GM06990 (cell line): ENCODE results near the gene CIC.
A peak's percentile ranks its signal among the peaks of the same experiment; 100 is the strongest.

ENCODE experiments used
- DNase-seq: peaks from one replicate; pipeline ENCODE4 v3.0.0-alpha.2; 2011; ENCODE audit not compliant: insufficient read length; ENCODE audit errors: extremely low read depth
- H3K27me3 ChIP-seq: replicated peaks from 2 replicates; pipeline ENCODE4 v1.6.0; 2011; ENCODE audit warnings: low read length; ENCODE audit not compliant: control insufficient read depth, insufficient read depth
- H3K36me3 ChIP-seq: 2 replicates; pipeline ENCODE4 v1.5.1; 2011; ENCODE audit warnings: low read length; ENCODE audit not compliant: control insufficient read depth, insufficient read depth
- H3K4me3 ChIP-seq: replicated peaks from 2 replicates; pipeline ENCODE4 v1.5.1; 2011; ENCODE audit warnings: low read depth, mild to moderate bottlenecking, control low read depth, low read length
- TF ChIP-seq, protein P1 (sequence below): IDR thresholded peaks from 2 replicates; pipeline ENCODE4 v1.5.1; 2011; ENCODE audit warnings: low read length, control low read depth, mild to moderate bottlenecking, inconsistent platforms; ENCODE audit not compliant: insufficient read depth, poor library complexity, severe bottlenecking

CIC gene

DNA sequence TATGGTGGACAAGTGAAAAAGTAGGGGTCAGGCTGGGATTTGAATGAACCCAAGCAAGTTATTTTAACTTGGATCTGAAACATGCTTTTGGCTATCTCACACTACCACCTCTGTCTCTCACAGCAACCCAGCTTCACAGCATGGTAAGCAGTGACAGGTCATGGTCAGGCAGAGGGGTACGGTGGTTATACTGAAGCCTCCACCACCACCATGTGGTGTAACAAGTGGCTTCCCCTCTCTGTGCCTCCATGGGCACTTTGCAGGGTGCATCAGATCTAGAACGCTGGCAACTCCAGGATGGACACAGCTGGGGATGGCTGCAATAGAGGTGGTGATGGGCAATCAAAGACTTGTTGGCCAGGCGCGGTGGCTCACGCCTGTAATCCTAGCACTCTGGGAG lies 43.3 kb downstream of the CIC start:
- TF ChIP-seq, protein P1, sequence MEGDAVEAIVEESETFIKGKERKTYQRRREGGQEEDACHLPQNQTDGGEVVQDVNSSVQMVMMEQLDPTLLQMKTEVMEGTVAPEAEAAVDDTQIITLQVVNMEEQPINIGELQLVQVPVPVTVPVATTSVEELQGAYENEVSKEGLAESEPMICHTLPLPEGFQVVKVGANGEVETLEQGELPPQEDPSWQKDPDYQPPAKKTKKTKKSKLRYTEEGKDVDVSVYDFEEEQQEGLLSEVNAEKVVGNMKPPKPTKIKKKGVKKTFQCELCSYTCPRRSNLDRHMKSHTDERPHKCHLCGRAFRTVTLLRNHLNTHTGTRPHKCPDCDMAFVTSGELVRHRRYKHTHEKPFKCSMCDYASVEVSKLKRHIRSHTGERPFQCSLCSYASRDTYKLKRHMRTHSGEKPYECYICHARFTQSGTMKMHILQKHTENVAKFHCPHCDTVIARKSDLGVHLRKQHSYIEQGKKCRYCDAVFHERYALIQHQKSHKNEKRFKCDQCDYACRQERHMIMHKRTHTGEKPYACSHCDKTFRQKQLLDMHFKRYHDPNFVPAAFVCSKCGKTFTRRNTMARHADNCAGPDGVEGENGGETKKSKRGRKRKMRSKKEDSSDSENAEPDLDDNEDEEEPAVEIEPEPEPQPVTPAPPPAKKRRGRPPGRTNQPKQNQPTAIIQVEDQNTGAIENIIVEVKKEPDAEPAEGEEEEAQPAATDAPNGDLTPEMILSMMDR = no peak
- H3K4me3 ChIP-seq = no peak overlapping the region
- H3K27me3 ChIP-seq = no peaks in the 10 kb centered on the region
- DNase-seq = no peak
- H3K36me3 ChIP-seq = no peaks in the 10 kb centered on the region

DNA sequence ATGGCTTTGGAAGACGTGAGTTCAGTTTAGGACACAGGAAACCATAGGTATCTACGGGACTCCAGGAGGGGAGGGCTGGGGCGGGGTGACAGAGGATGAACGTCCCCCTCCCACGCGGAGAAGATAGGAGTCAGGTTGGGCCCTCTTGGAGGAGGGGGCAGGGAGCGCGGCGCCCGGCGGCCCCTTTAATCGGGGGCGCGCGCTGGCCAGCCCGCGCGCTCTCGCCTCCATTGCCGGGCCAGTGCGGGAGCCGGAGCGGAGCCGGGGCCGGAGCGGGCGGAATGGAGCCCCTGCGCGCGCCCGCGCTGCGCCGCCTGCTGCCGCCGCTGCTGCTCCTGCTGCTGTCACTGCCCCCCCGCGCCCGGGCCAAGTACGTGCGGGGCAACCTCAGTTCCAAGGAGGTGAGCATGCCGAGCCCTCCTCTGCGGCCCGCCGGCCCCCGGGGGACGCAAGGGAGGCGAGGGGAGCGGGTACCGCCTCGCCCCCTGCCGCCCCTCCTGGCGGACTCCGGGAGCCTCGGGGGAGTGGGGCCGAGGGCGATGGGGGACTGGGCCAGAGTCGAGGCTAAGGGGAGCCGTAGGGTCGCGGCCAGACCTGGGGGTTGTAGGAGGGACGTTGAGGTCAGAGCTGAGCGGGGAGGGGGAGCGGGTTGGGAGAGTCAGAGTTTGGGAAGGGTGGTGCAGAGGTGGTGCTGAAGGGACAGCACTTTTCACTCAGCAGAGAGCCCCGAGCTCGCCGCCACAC lies 44.2 kb downstream of the CIC start, which contains the start of gene TMEM145:
Gene TMEM145 (plus strand): TSS at position 214 of the 744 bp plus-strand sequence. CDS start 68 bp downstream, at position 282.
- Histone ChIP-seq H3K4me3 (peak within 1 kb of the TSS; percentile 47), H3K27me3 (no peaks in the 10 kb centered on the region), H3K36me3 (no peaks in the 10 kb centered on the region)
- peak; percentile 69 for DNase-seq
- TF ChIP-seq, protein P1 = peak; percentile 4

DNA sequence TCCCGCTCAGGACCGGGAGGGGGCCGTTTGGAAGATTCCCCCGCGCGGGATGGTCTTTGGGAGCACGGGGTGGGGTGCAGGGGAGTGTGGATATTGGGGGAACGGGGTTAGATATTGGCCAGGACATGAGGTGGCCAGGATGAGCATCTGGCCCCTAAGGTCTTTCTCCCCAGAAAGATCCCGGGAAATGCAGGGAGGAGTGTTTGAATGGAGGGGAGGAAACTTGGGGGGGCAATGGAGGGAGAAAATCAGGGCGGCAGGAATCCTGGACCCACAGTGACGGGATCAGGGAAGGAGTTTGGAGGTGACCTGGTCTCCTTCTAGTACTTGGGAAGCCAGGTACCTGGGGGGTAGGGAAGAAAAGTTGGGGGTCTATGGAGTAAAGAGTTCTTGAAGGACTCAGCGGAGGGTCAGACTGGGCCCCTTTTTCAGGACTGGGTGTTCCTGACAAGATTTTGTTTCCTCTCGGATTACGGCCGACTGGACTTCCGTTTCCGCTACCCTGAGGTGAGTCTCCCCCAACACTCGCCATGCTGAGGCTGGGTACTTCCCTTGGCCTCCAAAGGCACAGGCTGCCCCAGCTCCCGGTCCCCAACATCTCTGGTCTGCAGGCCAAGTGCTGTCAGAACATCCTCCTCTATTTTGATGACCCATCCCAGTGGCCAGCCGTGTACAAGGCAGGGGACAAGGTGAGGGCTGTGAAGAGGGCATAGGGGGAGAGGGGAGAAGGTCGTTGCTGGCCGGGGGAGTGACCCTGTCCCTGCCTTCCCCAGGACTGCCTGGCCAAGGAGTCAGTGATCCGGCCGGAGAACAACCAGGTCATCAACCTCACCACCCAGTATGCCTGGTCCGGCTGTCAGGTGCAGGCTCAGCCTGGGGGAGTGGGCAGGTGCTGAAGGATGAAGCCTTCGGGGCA lies 45.0 kb downstream of the CIC start:
- DNase-seq = no peak
- H3K36me3 ChIP-seq = no peaks in the 10 kb centered on the region
- TF ChIP-seq, protein P1 = no peak
- H3K4me3 ChIP-seq = no peak overlapping the region
- no peaks in the 10 kb centered on the region for H3K27me3 ChIP-seq

DNA sequence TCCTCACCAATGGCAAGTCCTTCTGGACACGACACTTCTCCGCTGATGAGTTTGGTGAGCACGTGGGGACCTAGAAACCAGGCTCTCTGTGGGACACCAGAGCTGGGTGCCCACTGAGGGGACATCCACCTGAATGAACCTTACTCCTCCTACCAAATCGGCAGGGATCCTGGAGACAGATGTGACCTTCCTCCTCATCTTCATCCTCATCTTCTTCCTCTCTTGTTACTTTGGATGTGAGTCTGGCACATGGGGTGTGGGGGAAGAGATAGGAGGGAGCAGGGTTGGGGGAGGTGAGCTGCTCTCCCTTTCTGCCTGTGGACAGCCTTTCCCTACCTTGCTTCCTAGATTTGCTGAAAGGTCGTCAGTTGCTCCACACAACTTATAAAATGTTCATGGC lies 46.0 kb downstream of the CIC start:
- Histone ChIP-seq H3K4me3 (no peak overlapping the region), H3K36me3 (no peaks in the 10 kb centered on the region), H3K27me3 (no peaks in the 10 kb centered on the region)
- no peak for DNase-seq
- TF ChIP-seq, protein P1 = no peak

DNA sequence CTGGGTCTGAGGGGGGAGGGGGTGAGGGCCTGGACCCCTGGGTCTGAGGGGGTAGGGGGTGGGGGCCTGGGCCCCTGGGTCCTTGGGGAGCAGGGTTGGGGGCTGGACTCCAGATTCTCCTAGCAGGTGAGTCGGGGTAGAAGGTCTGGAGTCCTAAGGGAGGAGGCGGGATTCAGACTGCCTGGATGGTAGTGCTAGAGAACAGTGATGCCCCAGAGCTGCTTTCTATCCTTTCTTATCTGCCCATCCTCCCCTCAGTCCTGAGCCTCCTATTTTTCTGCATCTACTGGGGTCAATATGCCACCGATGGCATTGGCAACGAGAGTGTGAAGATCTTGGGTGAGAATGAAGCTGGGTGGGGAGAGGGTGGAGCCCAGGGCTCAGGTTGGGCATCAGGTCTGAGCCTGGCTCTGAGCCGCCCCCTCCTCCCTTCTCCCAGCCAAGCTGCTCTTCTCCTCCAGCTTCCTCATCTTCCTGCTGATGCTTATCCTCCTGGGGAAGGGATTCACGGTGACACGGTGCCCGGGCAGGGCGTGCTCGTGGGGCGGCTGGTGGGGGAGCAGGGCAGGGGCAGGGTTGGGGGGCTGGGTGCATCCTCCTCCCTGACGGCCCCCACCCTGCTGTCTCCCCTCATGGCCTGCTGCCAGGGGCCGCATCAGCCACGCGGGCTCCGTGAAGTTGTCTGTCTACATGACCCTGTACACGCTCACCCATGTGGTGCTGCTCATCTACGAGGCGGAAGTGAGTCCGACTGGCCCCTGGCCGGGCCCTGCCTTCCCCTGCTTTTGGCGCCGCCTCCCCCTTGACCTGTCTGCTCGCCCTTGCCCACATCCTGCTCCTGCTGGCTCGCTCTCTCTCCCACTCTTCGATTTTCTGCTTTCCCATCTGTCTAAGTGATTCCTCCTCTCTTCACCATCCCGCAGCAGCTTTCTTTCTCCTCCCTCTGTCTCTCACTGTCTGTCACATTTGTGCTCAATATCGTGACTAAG lies 47.5 kb downstream of the CIC start:
- peak overlapping the region; percentile 36 for H3K4me3 ChIP-seq
- no peak for DNase-seq

More for the DNA sequence above, 47.5 kb downstream of the CIC start:
- Histone ChIP-seq H3K27me3 (no peaks in the 10 kb centered on the region; the same call in 1 of the 2 replicates), H3K36me3 (no peaks in the 10 kb centered on the region)
- TF ChIP-seq, protein P1 = no peak
